Dermis blood vessel endothelial cell (primary cell): ENCODE data around the gene OR4C16. TPM values are rescaled to one million over a fixed set of nuclear protein-coding genes. Genes with fewer than 3 reads are reported as not detected.

Experiments
- DNase-seq: peaks from one replicate; pipeline ENCODE4 v3.0.0; 2010
- total RNA-seq: library from RNA; depleted of rRNA; stranded (reverse); fragments of >200 nt; gene quantifications from 2 replicates; pipeline ENCODE4 v1.2.3, GENCODE V29; 2014

OR4C16 gene
- not detected in 2 replicates for total RNA-seq

GRCh38 chr11:55571828-55572227 is at the start of gene OR4C16:
TSS of gene OR4C16 (plus strand) at chr11:55572128. CDS start at chr11:55572128, 0 bp downstream.
- no peak for DNase-seq

GRCh38 chr11:55554169-55554568 is 17.8 kb upstream of the OR4C16 start, which contains the start of gene OR4C15:
TSS of gene OR4C15 (plus strand) at chr11:55554469. CDS start at chr11:55554469, 0 bp downstream.
- DNase-seq, result no peak

GRCh38 chr11:55572548-55572947 is 620 bp downstream of the OR4C16 start:
- DNase-seq, result no peak

- no peak for DNase-seq
These were observed 35.6 kb downstream of the OR4C16 start, which contains the start of gene OR4C11 for GRCh38 chr11:55607545-55607944. TSS of gene OR4C11 (minus strand) at chr11:55607645. CDS start at chr11:55604373, 3,272 bp downstream.

Other genes starting within 250 kb of the OR4C16 start
- not detected in 2 replicates for gene OR4A16, start 228.9 kb upstream of the OR4C16 start, total RNA-seq
- not detected in 2 replicates for gene OR4A15, start 204.2 kb upstream of the OR4C16 start, total RNA-seq
- not detected in 2 replicates for gene OR4C15, start 17.7 kb upstream of the OR4C16 start, total RNA-seq
- not detected in 2 replicates for gene OR4C11, start 35.5 kb downstream of the OR4C16 start, total RNA-seq
- gene OR4P4, start 63.0 kb downstream of the OR4C16 start, total RNA-seq, result not detected in 2 replicates
- gene OR4S2, start 76.2 kb downstream of the OR4C16 start, total RNA-seq, result not detected in 2 replicates
- gene OR4C6, start 90.1 kb downstream of the OR4C16 start, total RNA-seq, result not detected in 2 replicates
- not detected in 2 replicates for gene OR5D13, start 201.3 kb downstream of the OR4C16 start, total RNA-seq
- gene OR5D14, start 223.4 kb downstream of the OR4C16 start, total RNA-seq, result not detected in 2 replicates
- gene OR5L1, start 239.2 kb downstream of the OR4C16 start, total RNA-seq, result not detected in 2 replicates
- not detected in 2 replicates for gene OR5D18, start 247.5 kb downstream of the OR4C16 start, total RNA-seq